ENCODE measurements around the gene GDF2. TPM values are rescaled to one million over a fixed set of nuclear protein-coding genes. Genes with fewer than 3 reads are reported as not detected.

The GDF2 gene
- total RNA-seq, 1 donor from 2014 or later, result not detected

DNA sequence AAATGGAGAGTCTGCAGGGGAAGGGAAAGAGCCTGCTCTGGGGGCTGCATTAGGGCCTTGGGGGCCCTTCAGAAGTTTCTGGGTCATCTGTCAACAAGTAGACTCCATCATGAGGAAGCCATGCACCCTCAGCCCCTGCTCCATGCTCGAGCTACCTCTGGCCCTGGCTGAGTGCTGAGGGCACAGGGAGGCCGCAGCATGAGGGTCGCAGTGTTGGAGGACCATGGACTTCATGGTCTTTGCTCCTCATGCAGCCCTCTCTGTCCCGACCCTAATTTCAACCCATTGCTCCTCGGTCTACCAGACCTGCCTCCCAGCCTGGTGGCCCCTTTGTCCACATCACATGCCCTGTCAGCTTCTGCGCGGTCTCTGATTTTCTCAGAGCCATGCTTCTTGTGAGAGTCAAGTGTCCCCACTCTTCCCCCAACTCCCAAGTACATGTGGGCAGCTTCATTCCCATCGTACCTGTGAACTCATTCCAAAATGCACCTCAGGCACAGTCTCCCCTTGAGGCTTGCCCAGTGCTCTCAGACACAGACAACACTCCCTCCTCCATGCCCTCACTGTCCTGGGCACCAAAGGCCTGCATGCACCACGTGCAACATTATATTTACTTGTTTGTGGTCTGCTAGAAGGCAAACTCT is 47.1 kb downstream of the GDF2 start:
- DNase-seq (ENCODE audit: low spot score in 2 of 2, unreplicated experiment in 2 of 2), result peak in 1 of 2 experiments; percentile 32
- no peaks in the 10 kb centered on the region for H3K9me3 Mint-ChIP-seq
- TF ChIP-seq, protein P1, sequence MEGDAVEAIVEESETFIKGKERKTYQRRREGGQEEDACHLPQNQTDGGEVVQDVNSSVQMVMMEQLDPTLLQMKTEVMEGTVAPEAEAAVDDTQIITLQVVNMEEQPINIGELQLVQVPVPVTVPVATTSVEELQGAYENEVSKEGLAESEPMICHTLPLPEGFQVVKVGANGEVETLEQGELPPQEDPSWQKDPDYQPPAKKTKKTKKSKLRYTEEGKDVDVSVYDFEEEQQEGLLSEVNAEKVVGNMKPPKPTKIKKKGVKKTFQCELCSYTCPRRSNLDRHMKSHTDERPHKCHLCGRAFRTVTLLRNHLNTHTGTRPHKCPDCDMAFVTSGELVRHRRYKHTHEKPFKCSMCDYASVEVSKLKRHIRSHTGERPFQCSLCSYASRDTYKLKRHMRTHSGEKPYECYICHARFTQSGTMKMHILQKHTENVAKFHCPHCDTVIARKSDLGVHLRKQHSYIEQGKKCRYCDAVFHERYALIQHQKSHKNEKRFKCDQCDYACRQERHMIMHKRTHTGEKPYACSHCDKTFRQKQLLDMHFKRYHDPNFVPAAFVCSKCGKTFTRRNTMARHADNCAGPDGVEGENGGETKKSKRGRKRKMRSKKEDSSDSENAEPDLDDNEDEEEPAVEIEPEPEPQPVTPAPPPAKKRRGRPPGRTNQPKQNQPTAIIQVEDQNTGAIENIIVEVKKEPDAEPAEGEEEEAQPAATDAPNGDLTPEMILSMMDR (IDR thresholded peaks at IDR 0.05; ENCODE audit: unreplicated experiment), result no peak
- H3K36me3 Mint-ChIP-seq, result no peaks in the 10 kb centered on the region
- no peaks in the 10 kb centered on the region for H3K27me3 Mint-ChIP-seq (ENCODE audit: low read depth)
- no peak overlapping the region for H3K4me3 Mint-ChIP-seq
- peaks cover 2% of the 10 kb centered on the region for H3K4me1 Mint-ChIP-seq
- no peak overlapping the region for H3K27ac Mint-ChIP-seq

- H3K27ac Mint-ChIP-seq, result no peak overlapping the region
- H3K4me3 Mint-ChIP-seq, result no peak overlapping the region
- peaks cover 6% of the 10 kb centered on the region for H3K4me1 Mint-ChIP-seq
- peak in 1 of 2 experiments; percentile 10 for DNase-seq (ENCODE audit: low spot score in 2 of 2, unreplicated experiment in 2 of 2)
- no peaks in the 10 kb centered on the region for H3K9me3 Mint-ChIP-seq
- no peaks in the 10 kb centered on the region for H3K27me3 Mint-ChIP-seq (ENCODE audit: low read depth)
- H3K36me3 Mint-ChIP-seq, result no peaks in the 10 kb centered on the region
- TF ChIP-seq, protein P1 (IDR thresholded peaks at IDR 0.05; ENCODE audit: unreplicated experiment), result no peak
Observed at GRCh38 chr10:47370015-47370767, 47.9 kb downstream of the GDF2 start.

DNA sequence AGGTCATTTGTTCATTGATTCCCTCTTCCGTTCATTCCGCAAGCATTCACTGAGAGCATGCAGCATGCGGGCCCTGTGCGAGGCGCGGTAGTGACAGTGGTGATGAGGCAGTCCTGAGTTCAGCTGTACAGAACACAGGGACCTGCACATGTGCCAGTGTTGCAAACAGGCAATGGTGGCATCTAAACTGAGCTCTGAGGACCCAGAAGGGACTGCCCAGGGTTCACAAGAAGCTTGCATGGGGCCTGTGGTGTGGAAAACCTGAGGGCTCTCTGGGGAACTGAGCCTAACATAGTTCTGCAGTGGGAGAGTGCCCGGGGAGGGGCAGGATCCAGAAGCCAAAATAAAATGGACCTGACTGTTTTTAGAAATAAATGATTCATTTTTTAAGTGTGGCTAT is 48.6 kb downstream of the GDF2 start:
- Mint-ChIP-seq H3K4me3 (no peak overlapping the region), H3K9me3 (no peaks in the 10 kb centered on the region), H3K36me3 (no peaks in the 10 kb centered on the region), H3K27ac (no peak overlapping the region), H3K27me3 (ENCODE audit: low read depth) (no peaks in the 10 kb centered on the region), H3K4me1 (peaks cover 8% of the 10 kb centered on the region)
- peak in 1 of 2 experiments; percentile 11 for DNase-seq (ENCODE audit: low spot score in 2 of 2, unreplicated experiment in 2 of 2)
- TF ChIP-seq, protein P1 (IDR thresholded peaks at IDR 0.05; ENCODE audit: unreplicated experiment), result no peak

GRCh38 chr10:47371629-47372485 is 49.6 kb downstream of the GDF2 start:
- Mint-ChIP-seq H3K4me3 (no peak overlapping the region), H3K36me3 (no peaks in the 10 kb centered on the region), H3K27me3 (ENCODE audit: low read depth) (no peaks in the 10 kb centered on the region), H3K4me1 (peaks cover 8% of the 10 kb centered on the region), H3K9me3 (no peaks in the 10 kb centered on the region), H3K27ac (no peak overlapping the region)
- TF ChIP-seq, protein P1 (IDR thresholded peaks at IDR 0.05; ENCODE audit: unreplicated experiment), result no peak
- peak in 1 of 2 experiments; percentile 20 for DNase-seq (ENCODE audit: low spot score in 2 of 2, unreplicated experiment in 2 of 2)

DNA sequence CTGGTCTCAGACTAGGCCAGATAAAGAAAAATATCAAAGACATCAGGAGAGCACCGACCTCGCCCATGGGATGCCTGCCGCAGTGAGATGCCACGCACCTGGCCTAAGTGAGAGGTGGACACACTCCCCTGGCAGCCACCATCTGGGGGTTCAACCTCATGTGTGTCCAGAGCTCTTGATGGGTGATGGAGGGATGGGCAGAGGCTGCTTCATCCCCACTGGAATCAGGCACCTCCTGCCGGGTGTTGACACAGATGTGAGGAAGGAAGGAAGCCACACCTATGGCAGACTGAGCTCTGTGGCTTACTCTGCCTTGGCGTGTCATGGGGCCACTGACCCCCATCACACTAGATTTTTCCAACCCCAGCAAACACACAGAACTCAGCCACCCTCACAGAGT is 50.5 kb downstream of the GDF2 start:
- peak in 1 of 2 experiments; percentile 29 for DNase-seq (ENCODE audit: low spot score in 2 of 2, unreplicated experiment in 2 of 2)
- H3K36me3 Mint-ChIP-seq, result no peaks in the 10 kb centered on the region
- H3K27me3 Mint-ChIP-seq (ENCODE audit: low read depth), result peaks cover 2% of the 10 kb centered on the region
- H3K27ac Mint-ChIP-seq, result no peak overlapping the region
- H3K4me3 Mint-ChIP-seq, result no peak overlapping the region
- H3K4me1 Mint-ChIP-seq, result peaks cover 9% of the 10 kb centered on the region
- no peaks in the 10 kb centered on the region for H3K9me3 Mint-ChIP-seq
- TF ChIP-seq, protein P1 (IDR thresholded peaks at IDR 0.05; ENCODE audit: unreplicated experiment), result no peak
